ENCODE data around the gene CCDC43. TPM values are rescaled to one million over a fixed set of nuclear protein-coding genes. Genes with fewer than 3 reads are reported as not detected.

Gene CCDC43
- total RNA-seq, 6 donors from 2014 or later = 11.5 to 26.2 (median 17.0) TPM

DNA sequence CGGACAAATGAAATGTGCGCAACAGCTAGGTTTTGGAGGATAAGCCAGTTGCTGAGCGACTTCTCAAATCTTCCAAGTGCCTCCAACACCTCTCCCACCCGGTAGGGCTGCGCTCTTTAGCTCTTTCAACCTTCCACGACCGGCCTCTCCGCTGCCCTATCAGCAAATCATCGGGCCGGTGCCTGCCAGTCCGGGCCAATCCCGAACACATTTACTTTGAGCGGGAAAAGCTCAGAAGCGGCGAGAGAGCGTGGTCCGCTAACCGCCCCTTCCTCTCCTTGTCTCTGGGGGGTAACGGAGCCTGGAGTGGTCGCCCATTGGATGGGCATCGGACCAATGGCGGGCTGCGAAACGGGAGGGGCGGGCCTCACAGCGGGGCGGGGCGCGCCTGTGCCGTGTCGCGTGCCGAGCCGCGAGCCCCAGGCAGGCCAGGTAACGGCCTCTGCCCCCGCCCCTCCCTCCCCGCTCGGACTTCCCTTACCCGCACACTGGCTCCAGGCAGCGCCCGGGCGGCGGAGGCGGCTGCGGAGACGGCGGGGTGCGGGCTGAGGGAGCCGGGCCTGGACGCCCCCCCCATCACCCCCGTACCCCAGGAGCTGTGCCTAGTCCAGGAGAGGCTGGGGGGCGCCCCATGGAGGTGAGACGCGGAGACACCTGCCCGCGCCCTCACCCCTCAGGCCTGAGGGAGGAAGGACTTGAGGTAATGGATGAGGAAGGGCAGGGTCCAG, 33.4 kb downstream of the CCDC43 start, which contains the start of gene MEIOC:
MEIOC (plus strand) TSS at position 486 of the 728 bp plus-strand sequence; CDS start at position 632, 146 bp downstream.
- TF ChIP-seq EP300 (IDR thresholded peaks at IDR 0.05) = no peak
- no peak for TF ChIP-seq CTCF (IDR thresholded peaks at IDR 0.05)
- TF ChIP-seq POLR2AphosphoS5 (IDR thresholded peaks at IDR 0.05) = no peak
- no peak for TF ChIP-seq POLR2A (IDR thresholded peaks at IDR 0.05)
- Histone ChIP-seq H3K36me3 (no peaks in the 10 kb centered on the region), H3K4me1 (peaks cover 3 to 14% (median 9%) of the 10 kb centered on the region in 4 donors), H3K4me3 (peak within 1 kb of the TSS in 3 of 4 donors; percentile 8 to 30 (median 15)), H3K9me3 (peaks cover 0 to 4% (median 0%) of the 10 kb centered on the region in 4 donors), H3K27ac (no peak within 1 kb of the TSS), H3K27me3 (peaks cover 1 to 21% (median 16%) of the 10 kb centered on the region in 4 donors)
- ATAC-seq (ENCODE audit: low FRiP score in 2 of 2) = peak in 1 of 2 donors; percentile 22
- DNase-seq = peak in 1 of 2 donors; percentile 75
- WGBS, 2 donors = 17 to 27% methylated on average over 13 to 17 of the region's 57 CpGs

GRCh38 chr17:44653954-44654353, 35.6 kb downstream of the CCDC43 start:
- Histone ChIP-seq H3K27me3 (peaks cover 1 to 21% (median 16%) of the 10 kb centered on the region in 4 donors), H3K9me3 (peaks cover 0 to 4% (median 0%) of the 10 kb centered on the region in 4 donors), H3K36me3 (no peaks in the 10 kb centered on the region), H3K4me1 (peaks cover 3 to 14% (median 9%) of the 10 kb centered on the region in 4 donors), H3K27ac (no peak overlapping the region), H3K4me3 (no peak overlapping the region)
- WGBS, 2 donors = 86% methylated on average over 1 of the region's 1 CpG
- DNase-seq (no peak), ATAC-seq (ENCODE audit: low FRiP score in 2 of 2) (no peak)
- TF ChIP-seq POLR2A (IDR thresholded peaks at IDR 0.05) (no peak), CTCF (IDR thresholded peaks at IDR 0.05) (no peak), EP300 (IDR thresholded peaks at IDR 0.05) (no peak), POLR2AphosphoS5 (IDR thresholded peaks at IDR 0.05) (no peak)

GRCh38 chr17:44653384-44653783, 36.2 kb downstream of the CCDC43 start:
- peaks cover 0 to 4% (median 0%) of the 10 kb centered on the region in 4 donors for H3K9me3 ChIP-seq
- ATAC-seq (ENCODE audit: low FRiP score in 2 of 2) (no peak), DNase-seq (no peak)
- H3K27ac ChIP-seq = no peak overlapping the region
- H3K36me3 ChIP-seq = no peaks in the 10 kb centered on the region
- H3K4me1 ChIP-seq = peaks cover 3 to 14% (median 9%) of the 10 kb centered on the region in 4 donors
- H3K27me3 ChIP-seq = peaks cover 1 to 21% (median 16%) of the 10 kb centered on the region in 4 donors
- TF ChIP-seq POLR2AphosphoS5 (IDR thresholded peaks at IDR 0.05) = no peak
- TF ChIP-seq EP300 (IDR thresholded peaks at IDR 0.05) = no peak
- no peak for TF ChIP-seq POLR2A (IDR thresholded peaks at IDR 0.05)
- TF ChIP-seq CTCF (IDR thresholded peaks at IDR 0.05) = no peak
- 94 to 100% methylated on average over 3 of the region's 3 CpGs for WGBS, 2 donors
- H3K4me3 ChIP-seq = no peak overlapping the region

DNA sequence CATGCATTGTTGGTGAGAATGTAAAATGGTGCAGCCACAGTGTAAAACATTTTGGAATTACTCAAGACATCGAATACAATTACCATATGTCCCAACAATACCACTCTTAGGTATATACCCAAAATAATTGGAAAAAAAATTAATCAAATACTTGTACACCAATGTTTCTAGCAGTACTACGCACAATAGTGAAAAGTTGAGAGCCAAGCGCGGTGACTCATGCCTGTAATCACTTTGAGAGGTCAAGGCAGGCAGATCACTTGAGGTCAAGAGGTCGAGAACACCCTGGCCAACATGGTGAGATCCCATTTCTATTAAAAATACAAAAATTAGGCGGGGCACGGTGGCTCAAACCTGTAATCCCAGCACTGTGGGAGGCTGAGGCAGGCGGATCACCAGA, 36.8 kb downstream of the CCDC43 start:
- Histone ChIP-seq H3K27me3 (peaks cover 1 to 21% (median 16%) of the 10 kb centered on the region in 4 donors), H3K4me3 (no peak overlapping the region), H3K27ac (no peak overlapping the region), H3K36me3 (no peaks in the 10 kb centered on the region), H3K4me1 (peaks cover 3 to 14% (median 9%) of the 10 kb centered on the region in 4 donors), H3K9me3 (peaks cover 0 to 4% (median 0%) of the 10 kb centered on the region in 4 donors)
- DNase-seq (no peak), ATAC-seq (ENCODE audit: low FRiP score in 2 of 2) (no peak)
- 79 to 92% methylated on average over 8 of the region's 8 CpGs for WGBS, 2 donors
- TF ChIP-seq POLR2A (IDR thresholded peaks at IDR 0.05) = no peak
- no peak for TF ChIP-seq POLR2AphosphoS5 (IDR thresholded peaks at IDR 0.05)
- TF ChIP-seq EP300 (IDR thresholded peaks at IDR 0.05) = no peak
- no peak for TF ChIP-seq CTCF (IDR thresholded peaks at IDR 0.05)

Data from upper lobe of left lung (tissue), 6 donors.